Middle frontal gyrus (tissue), 1 donor: Measurements from ENCODE around the gene RANGAP1.
A peak's percentile ranks its signal among the peaks of the same experiment; 100 is the strongest.
"Not testable (repeated sequence)": the region's sequence is repeated elsewhere in the genome, so short reads cannot be mapped to it uniquely, and the experiment has no call there.

Source experiments
- DNase-seq: peaks from one replicate; pipeline ENCODE4 v3.0.0-alpha.2; 2015; ENCODE audit warnings: low spot score; ENCODE audit errors: extremely low spot score

The RANGAP1 gene

GRCh38 chr22:41300661-41301060 is 14.7 kb upstream of the RANGAP1 start:
- DNase-seq, result no peak

DNA sequence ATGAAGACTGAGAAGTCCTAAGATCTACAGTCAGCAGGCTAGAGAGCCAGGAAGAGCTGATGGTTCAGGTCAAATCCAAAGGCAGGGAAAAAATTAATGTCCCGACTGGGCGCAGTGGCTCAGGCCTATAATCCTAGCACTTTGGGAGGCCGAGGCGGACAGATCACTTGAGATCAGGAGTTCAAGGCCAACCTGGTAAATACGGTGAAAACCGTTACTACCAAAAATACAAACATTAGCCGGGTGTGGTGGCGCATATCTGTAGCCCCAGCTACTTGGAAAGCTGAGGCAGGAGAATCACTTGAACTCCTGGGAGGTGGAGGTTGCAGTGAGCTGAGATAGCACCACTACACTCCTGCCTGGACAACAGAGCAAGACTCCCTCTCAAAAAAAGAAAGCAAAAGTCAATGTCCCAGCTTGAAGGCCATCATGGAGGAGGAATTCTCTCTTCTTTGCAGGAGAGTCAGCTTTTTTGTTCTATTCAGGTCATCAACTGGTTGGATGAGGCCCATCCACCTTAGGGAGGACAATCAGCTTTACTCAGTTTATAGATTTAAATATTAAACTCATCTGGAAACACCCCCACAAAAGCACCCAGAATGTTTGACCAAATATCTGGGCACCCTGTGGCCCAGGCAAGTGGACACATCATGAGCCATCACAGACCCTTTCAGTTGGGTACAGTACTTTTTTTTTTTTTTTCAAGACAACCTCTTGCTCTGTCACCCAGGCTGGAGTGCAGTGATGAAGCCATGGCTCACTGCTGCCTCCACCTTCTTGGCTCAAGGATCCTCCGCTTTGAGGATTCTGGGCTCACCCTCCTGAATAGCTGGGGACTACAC is 11.1 kb upstream of the RANGAP1 start:
- no peak for DNase-seq

GRCh38 chr22:41294816-41295215 is 8.8 kb upstream of the RANGAP1 start:
- DNase-seq, result not testable (repeated sequence)

- DNase-seq, result no peak
Measured at GRCh38 chr22:41290262-41291221, 4.6 kb upstream of the RANGAP1 start.

- no peak for DNase-seq
Measured at GRCh38 chr22:41289671-41290070, 3.7 kb upstream of the RANGAP1 start.

GRCh38 chr22:41288245-41288946 is 2.4 kb upstream of the RANGAP1 start:
- no peak for DNase-seq

DNA sequence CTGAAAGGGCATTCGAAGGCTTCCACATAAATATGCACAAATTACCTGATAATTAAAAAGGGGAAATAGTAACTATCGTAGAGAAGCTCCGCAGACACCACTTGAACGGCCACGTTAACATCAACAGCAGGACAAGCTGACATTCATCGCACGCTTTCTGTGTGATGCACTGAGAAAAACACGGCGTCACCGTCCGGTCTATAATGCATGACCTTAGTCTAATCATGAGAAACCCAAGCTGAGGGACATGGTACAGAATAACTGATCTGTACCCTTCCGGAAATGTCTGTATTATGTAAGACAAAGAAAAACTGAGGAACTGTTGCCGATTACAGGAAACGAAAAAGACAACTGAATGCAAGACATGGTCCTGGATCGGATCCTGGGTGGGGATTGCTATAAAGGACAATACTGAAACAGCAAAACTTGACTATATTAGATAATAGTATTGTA is 678 bp upstream of the RANGAP1 start:
- DNase-seq, result no peak

DNA sequence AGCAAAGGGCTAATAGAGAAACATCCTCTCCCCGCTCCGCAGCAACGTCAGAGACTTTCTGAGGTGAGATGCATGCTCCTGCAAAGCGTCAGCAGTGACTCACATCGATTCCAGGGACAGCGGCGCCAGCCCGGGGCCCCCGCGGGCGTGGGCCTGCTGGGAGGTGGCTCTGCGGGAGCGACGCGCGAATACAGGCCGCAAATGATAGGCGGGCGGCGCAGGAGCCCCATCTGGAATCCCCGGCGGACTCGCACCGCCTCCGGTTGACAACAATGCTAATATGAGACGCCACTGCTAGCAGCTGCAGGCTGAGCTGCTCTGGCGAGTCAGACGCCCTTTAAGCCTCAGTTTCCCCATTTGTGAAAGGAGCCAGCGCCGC is 557 bp downstream of the RANGAP1 start:
- DNase-seq, result peak; percentile 45

GRCh38 chr22:41284465-41284864 is 1.5 kb downstream of the RANGAP1 start:
- DNase-seq, result no peak

DNA sequence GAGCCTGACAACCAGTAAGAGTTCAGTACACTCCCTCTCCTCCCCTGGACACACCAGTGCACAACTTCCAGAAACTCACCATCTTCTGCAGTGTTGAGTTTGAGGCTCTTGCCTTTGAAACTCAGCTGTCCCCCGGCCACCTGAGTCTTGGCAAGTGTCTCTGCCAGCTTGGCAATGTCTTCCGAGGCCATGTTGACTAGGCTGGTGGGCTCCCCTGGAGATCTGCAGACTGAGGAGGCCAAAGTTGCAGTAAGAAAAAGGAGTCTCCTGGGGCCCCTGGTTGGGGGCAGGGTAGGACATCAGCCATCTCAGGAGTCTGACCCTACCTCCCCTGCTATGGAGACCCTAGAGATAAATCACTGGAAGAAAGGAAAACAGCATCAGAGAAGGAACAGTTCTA is 5.1 kb downstream of the RANGAP1 start:
- DNase-seq, result no peak

DNA sequence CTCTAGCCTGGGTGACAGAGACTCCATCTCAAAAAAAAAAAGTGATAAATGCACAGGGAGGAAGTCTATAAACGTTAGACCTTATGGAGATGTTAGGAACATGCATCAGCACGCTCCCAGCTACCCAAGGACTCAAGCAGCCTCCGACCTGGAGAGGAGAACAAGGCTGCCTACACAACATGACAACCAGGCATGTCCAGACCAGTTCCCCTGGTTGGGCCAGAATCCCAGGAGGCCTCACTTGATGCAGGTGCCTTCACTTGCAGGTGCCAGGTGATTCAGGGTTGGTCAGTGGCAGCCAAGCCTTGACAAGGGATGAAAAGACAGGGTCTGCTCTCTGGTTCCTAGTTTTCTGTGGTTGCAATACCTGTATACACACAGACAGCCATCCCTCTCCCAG is 5.9 kb downstream of the RANGAP1 start:
- no peak for DNase-seq

DNA sequence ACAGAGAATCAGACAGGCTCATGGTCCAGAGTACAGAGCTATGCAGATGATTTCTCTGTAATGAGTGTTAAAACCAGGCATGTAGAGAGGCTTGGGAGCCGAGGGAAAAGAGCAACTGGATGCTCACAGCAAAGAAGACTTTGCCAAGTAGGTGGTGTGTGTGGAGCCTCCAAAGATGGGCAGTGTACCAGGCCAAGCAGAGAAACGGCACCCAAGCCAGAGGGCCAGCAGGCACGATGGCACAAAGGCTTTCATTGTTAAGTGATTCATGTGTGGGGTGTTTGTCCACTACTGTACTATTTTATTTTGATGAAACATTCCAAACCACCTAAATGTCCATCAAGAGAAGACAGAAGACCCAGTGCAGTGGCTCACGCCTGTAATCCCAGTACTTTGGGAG is 11.1 kb downstream of the RANGAP1 start:
- no peak for DNase-seq

DNA sequence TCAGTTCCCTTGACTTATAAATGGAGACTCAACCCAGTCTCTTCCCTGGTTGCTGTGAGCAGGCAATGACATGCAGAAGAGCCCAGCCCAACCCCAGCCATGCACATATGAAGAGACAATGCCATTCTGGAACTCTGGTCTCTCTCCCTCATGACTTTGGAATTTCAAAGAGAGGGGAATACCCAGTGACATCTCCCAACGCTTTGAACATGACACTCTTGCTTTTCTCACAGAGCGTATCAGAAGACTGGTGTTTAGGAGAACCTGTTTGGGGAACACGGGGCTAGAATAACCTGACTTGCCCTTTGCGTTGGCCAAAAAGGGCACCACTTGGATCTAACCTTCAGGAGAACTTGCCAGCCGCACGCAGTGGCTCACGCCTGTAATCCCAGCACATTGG is 12.9 kb downstream of the RANGAP1 start:
- no peak for DNase-seq

DNA sequence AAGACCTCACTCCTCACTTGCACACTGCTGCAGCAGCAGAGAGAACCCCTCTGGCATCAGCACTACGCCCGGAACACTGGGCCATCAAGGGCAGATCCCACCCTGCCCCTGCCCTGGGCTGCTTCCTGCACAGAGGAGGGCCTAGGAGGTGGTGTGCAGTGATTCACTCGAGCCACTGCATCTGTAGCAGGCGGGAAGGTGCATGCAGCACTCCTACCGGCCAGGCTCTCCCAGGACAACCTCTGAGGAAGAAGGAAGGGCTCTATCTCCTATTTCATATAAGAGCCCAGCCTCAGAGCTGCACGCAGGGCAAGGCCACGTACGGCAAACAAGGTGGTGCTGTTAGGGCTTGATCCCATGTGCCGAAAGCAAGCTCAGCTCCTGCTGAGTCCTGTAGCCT is 14.2 kb downstream of the RANGAP1 start:
- DNase-seq, result no peak

DNA sequence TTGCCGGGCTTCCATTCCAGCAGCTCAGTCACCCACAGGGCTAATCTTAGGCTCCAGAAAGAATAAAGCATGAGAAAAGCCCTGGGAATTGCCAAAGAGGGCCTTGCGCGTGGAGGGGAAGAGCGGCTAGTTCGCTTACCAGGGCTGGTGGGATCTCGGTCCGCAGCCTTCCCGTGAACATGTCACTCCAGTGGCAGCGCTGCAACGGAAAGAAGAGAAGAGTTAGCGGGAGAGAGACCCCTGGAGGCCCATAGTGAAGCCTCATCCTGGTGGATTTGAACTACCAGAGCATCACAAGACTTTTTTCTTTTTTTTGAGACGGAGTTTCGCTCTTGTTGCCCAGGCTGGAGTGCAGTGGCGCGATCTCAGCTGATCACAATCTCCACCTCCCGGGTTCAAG is 18.0 kb downstream of the RANGAP1 start:
- no peak for DNase-seq

- DNase-seq, result peak; percentile 59
Measured at GRCh38 chr22:41264408-41264941, 21.5 kb downstream of the RANGAP1 start.

GRCh38 chr22:41263704-41264103 is 22.3 kb downstream of the RANGAP1 start:
- no peak for DNase-seq

GRCh38 chr22:41262250-41262765 is 23.7 kb downstream of the RANGAP1 start:
- DNase-seq, result no peak

DNA sequence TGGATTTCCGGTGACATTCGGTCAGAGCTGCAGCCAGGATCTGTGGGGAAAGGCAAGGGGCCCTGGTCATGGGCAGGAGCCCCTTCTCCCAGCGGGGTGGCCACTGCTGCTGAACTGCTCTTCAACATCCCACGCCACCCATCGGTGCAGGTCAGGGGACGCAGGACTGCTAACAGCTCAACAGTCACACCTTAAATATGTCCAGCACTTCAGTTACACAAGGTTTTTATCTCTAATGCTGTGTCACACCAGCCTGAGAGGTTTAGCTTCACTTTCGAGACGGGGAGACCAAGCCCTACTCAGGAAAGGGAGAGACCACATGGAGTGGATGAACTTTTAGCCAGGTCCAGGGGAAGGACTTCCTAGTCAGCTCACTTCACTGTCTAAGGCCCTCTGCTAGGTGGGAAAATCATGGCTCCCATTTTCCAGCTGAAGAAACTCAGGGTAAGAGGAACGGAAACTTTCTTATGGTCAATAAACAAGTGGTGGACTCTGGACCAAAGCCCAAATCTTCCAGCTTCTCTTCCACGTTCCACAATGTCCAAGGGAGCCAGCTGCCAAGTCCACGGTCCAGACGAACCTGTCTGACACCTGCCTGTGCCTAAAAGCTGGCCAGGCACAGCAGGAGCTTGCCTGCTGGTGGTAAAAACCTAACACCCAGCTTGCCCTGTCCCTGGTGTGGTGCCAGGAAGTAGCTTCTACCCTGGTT is 24.3 kb downstream of the RANGAP1 start:
- DNase-seq, result no peak

DNA sequence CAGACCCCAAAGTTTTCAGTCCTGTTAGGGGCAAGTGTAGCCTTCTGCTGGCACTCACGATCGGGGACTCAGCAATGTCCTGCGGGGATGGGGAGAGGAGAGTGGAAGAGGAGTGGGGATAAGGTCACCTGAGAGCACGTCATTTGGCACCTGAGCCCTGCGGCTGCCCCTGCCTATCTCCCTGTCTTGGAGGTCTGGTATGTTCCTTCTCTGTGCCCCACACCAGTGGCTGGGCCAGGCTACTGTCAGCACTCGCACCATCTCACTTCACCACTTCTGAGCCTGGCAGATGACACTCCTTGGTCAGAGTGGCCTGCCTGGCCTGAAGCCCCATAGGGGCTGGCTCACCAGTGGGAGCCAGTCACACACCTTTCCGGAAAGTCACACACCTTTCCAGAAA is 25.1 kb downstream of the RANGAP1 start:
- DNase-seq, result no peak
